Ishikawa (cell line): Measurements from ENCODE around the gene P2RY14.

Experiments
- CEBPB ChIP-seq: IDR thresholded peaks from 2 replicates; pipeline ENCODE4 v1.6.1; 2012
- CREB1 ChIP-seq: IDR thresholded peaks from 2 replicates; pipeline ENCODE4 v1.6.1; 2012; ENCODE audit warnings: low read depth
- EGR1 ChIP-seq: IDR thresholded peaks from 2 replicates; pipeline ENCODE4 v1.6.1; 2012
- EP300 ChIP-seq: IDR thresholded peaks from 2 replicates; pipeline ENCODE4 v1.6.1; 2012; ENCODE audit warnings: borderline replicate concordance
- FOXM1 ChIP-seq: IDR thresholded peaks from 2 replicates; pipeline ENCODE4 v1.6.1; 2012; ENCODE audit warnings: low read depth, borderline replicate concordance
- NFIC ChIP-seq: IDR thresholded peaks from 2 replicates; pipeline ENCODE4 v1.6.1; 2012
- RAD21 ChIP-seq: IDR thresholded peaks from 2 replicates; pipeline ENCODE4 v1.6.1; 2012; ENCODE audit warnings: low read depth
- TAF1 ChIP-seq: IDR thresholded peaks from 2 replicates; pipeline ENCODE4 v1.6.1; 2012; ENCODE audit warnings: low read depth, mild to moderate bottlenecking
- TCF12 ChIP-seq: IDR thresholded peaks from 2 replicates; pipeline ENCODE4 v1.6.1; 2012; ENCODE audit warnings: low read depth
- TEAD4 ChIP-seq: IDR thresholded peaks from 2 replicates; pipeline ENCODE4 v1.6.1; 2012
- YY1 ChIP-seq: IDR thresholded peaks from 2 replicates; pipeline ENCODE4 v1.6.1; 2012; ENCODE audit warnings: low read depth
- ZBTB7A ChIP-seq: IDR thresholded peaks from 2 replicates; pipeline ENCODE4 v1.6.1; 2012; ENCODE audit warnings: low read depth
- TF ChIP-seq, protein P1 (sequence below): IDR thresholded peaks from 2 replicates; pipeline ENCODE4 v1.6.1; 2012
- TF ChIP-seq, protein P2 (sequence below): IDR thresholded peaks from 2 replicates; pipeline ENCODE4 v1.6.1; 2012
- TF ChIP-seq, protein P3 (sequence below): IDR thresholded peaks from 2 replicates; pipeline ENCODE4 v1.6.1; 2012; ENCODE audit warnings: low read depth, mild to moderate bottlenecking

Gene P2RY14

DNA sequence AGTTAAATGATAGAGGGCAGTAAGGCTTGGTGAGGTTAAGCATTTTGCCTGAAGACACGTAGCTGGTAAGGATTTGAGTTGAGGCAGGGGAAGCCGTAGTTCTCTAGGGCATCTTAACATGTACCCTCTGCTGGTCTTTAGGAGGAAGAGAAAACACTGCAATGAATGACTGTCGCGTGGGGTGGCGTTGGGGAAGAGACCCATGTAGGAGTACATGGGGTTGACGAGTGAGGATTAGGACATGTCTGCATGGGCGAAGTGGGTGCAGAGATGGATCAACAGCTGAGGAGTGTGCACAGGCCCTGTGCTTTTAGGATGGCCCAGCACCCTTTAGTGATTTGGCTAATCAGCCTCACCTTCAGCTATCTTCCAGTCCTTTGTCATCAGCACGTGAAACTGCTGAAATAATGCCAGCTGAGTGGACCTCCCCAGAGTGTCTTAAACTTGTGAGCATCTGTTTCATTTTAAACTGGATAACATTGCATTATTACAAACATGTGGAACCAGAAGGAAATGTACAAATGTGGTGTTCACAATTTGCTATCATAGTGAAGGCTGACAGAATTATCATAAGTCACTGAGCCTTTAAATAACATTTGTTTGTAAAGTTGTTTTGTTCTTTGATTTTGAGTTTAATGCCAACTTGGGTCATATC lies 15.3 kb downstream of the P2RY14 start:
- TF ChIP-seq TEAD4 (no peak), FOXM1 (no peak), YY1 (no peak), NFIC (no peak), ZBTB7A (no peak), CEBPB (no peak)

DNA sequence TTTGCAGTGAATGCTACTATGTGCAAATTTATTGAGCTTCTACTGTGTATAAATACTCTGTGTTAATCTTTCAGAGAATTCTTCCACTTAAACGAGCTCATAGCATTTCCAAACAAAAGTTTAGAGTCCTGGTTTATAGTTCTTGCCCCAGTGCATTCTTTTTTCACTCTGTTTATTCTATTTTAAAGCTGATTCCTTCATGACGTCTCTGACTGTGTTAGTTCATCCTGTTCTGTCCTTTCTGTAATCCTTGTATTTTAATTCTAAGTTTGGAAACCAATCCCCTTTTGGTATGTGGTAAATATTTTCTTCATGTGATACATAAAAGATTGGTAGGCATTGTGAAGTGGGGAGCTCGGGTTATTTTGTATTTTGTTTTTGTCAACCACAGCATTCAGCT lies 18.7 kb downstream of the P2RY14 start:
- TF ChIP-seq EP300 (no peak), TAF1 (no peak), TCF12 (no peak), NFIC (no peak), FOXM1 (no peak), CEBPB (no peak), CREB1 (no peak), RAD21 (no peak), TEAD4 (no peak), YY1 (no peak), ZBTB7A (no peak), EGR1 (no peak)
- TF ChIP-seq, protein P1, sequence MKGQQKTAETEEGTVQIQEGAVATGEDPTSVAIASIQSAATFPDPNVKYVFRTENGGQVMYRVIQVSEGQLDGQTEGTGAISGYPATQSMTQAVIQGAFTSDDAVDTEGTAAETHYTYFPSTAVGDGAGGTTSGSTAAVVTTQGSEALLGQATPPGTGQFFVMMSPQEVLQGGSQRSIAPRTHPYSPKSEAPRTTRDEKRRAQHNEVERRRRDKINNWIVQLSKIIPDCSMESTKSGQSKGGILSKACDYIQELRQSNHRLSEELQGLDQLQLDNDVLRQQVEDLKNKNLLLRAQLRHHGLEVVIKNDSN: no peak
- TF ChIP-seq, protein P2, sequence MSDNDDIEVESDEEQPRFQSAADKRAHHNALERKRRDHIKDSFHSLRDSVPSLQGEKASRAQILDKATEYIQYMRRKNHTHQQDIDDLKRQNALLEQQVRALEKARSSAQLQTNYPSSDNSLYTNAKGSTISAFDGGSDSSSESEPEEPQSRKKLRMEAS: no peak
- TF ChIP-seq, protein P3, sequence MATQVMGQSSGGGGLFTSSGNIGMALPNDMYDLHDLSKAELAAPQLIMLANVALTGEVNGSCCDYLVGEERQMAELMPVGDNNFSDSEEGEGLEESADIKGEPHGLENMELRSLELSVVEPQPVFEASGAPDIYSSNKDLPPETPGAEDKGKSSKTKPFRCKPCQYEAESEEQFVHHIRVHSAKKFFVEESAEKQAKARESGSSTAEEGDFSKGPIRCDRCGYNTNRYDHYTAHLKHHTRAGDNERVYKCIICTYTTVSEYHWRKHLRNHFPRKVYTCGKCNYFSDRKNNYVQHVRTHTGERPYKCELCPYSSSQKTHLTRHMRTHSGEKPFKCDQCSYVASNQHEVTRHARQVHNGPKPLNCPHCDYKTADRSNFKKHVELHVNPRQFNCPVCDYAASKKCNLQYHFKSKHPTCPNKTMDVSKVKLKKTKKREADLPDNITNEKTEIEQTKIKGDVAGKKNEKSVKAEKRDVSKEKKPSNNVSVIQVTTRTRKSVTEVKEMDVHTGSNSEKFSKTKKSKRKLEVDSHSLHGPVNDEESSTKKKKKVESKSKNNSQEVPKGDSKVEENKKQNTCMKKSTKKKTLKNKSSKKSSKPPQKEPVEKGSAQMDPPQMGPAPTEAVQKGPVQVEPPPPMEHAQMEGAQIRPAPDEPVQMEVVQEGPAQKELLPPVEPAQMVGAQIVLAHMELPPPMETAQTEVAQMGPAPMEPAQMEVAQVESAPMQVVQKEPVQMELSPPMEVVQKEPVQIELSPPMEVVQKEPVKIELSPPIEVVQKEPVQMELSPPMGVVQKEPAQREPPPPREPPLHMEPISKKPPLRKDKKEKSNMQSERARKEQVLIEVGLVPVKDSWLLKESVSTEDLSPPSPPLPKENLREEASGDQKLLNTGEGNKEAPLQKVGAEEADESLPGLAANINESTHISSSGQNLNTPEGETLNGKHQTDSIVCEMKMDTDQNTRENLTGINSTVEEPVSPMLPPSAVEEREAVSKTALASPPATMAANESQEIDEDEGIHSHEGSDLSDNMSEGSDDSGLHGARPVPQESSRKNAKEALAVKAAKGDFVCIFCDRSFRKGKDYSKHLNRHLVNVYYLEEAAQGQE: no peak

DNA sequence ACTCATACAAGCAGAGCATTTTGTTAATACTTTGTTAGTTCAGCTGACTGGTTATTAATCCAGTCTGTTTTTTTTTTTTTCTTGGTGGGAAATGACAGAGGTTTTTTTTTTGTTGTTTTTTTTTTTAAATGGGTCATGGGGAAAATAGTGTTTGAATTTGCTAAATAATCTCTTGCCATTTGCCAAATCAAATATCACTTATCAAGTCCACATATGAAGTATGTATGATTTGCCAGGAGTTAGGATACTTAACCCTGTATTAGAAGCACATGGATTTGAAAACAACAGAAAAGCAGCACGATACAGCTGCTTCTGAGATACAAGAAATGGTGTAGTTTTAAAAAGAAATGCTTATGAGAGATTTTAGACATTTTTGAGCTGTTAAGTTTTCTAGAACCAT lies 21.6 kb downstream of the P2RY14 start:
- TF ChIP-seq ZBTB7A (no peak), TEAD4 (no peak), CREB1 (no peak), FOXM1 (no peak), NFIC (no peak), EGR1 (no peak), EP300 (no peak), CEBPB (no peak), TAF1 (no peak), TCF12 (no peak), RAD21 (no peak), YY1 (no peak)
- TF ChIP-seq, protein P3: no peak
- TF ChIP-seq, protein P2: no peak
- TF ChIP-seq, protein P1: no peak

DNA sequence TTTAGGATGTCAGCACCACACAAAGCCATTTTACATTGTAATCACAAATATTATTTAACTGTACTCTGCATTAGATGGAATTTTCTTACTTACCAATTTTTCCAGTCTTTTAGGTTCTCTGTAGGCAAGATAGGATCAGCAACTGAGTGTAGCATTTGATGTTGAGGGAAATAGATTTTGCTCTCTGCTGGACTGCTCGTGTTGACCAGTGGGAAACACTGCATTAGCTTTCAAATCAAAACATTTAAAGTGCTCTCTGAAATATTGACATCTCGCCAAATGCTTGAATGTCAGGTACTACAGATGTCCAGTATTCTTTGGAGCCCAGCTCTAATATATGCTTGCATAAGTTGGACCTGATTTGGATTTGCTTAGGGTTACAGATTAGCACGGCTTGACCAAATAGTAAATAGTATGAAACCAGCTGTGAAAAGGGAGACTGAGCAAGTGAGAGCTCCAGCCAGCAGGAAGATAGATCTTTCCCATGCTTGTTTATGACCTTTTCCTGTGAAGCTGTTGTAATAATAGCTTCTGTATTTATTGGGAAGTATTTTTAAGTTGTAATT lies 29.5 kb downstream of the P2RY14 start:
- TF ChIP-seq, protein P1: no peak
- TF ChIP-seq EP300 (no peak), TAF1 (no peak), CEBPB (no peak), ZBTB7A (no peak), RAD21 (no peak), EGR1 (no peak), TCF12 (no peak), YY1 (no peak), TEAD4 (no peak)
- TF ChIP-seq, protein P2: no peak

DNA sequence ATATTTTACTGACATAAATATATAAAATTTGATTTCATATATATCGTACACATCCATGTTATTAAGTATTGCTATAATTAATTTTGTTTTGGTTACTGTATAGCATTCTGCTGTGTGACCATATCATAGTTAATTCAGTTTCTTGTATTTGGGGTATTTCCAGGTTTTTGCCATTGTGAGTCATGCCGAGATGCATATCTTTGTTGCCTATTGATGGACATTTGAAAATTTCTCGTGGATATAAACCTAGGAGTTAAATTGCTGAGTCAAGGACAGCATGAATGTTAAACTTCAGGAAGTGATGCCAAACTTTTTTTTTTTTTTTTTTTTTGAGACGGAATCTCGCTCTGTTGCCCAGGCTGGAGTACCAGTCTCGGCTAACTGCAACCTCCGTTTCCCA lies 41.6 kb downstream of the P2RY14 start:
- TF ChIP-seq EP300 (no peak), CREB1 (no peak), TAF1 (no peak), RAD21 (no peak), YY1 (no peak)
- TF ChIP-seq, protein P1: no peak
